Activated CD8-positive, alpha-beta T cell treated with anti-CD3 and anti-CD28 coated beads, Interleukin-2, amount 10 ng/mL, durations not matched to agents 7 days and 5 days (primary cell): ENCODE results near the gene IDH3G. TPM values are rescaled to one million over a fixed set of nuclear protein-coding genes. Genes with fewer than 3 reads are reported as not detected.
"Not testable (repeated sequence)": the region's sequence is repeated elsewhere in the genome, so short reads cannot be mapped to it uniquely, and the experiment has no call there.

Experiments used
- ATAC-seq: fragments of 150-1000 bp; cut with Tn5 transposase; one replicate; pipeline ENCODE4 v1.10.0; 2021; ENCODE audit warnings: moderate library complexity
- CTCF ChIA-PET: fragments of 350-600 bp; sonication (Branson Sonifier 250); formaldehyde crosslinking; loops from one replicate; lab custom pipeline; 2021; ENCODE audit warnings: antibody characterized with exemption; lab: Charles Lee
- POLR2A ChIA-PET: fragments of 350-600 bp; sonication (Branson Sonifier 250); formaldehyde crosslinking; loops from one replicate; lab custom pipeline; 2021; ENCODE audit warnings: antibody characterized with exemption; lab: Charles Lee
- DNase-seq: peaks from one replicate; pipeline ENCODE4 v3.0.0-alpha.2; 2020
- H3K27ac Mint-ChIP-seq: one replicate; pipeline ENCODE4 v1.8.0; 2021; ENCODE audit warnings: mild to moderate bottlenecking, mixed read lengths
- H3K27me3 Mint-ChIP-seq: one replicate; pipeline ENCODE4 v1.8.0; 2021; ENCODE audit warnings: low read depth, mixed read lengths
- H3K36me3 Mint-ChIP-seq: one replicate; pipeline ENCODE4 v1.8.0; 2021; ENCODE audit warnings: low read depth, mixed read lengths
- H3K4me1 Mint-ChIP-seq: one replicate; pipeline ENCODE4 v1.8.0; 2021; ENCODE audit warnings: low read depth, mixed read lengths
- H3K4me3 Mint-ChIP-seq: one replicate; pipeline ENCODE4 v1.8.0; 2021; ENCODE audit warnings: mild to moderate bottlenecking, mixed read lengths
- H3K9me3 Mint-ChIP-seq: one replicate; pipeline ENCODE4 v1.8.0; 2022; ENCODE audit warnings: mixed read lengths; ENCODE audit not compliant: insufficient read depth
- total RNA-seq, 2 experiments: library from RNA; stranded (reverse); gene quantifications; one replicate each; pipeline ENCODE4 v1.2.3, GENCODE V29; 2021

Gene IDH3G
- total RNA-seq, 2 experiments from 2014 or later = 63.2 to 66.9 TPM

DNA sequence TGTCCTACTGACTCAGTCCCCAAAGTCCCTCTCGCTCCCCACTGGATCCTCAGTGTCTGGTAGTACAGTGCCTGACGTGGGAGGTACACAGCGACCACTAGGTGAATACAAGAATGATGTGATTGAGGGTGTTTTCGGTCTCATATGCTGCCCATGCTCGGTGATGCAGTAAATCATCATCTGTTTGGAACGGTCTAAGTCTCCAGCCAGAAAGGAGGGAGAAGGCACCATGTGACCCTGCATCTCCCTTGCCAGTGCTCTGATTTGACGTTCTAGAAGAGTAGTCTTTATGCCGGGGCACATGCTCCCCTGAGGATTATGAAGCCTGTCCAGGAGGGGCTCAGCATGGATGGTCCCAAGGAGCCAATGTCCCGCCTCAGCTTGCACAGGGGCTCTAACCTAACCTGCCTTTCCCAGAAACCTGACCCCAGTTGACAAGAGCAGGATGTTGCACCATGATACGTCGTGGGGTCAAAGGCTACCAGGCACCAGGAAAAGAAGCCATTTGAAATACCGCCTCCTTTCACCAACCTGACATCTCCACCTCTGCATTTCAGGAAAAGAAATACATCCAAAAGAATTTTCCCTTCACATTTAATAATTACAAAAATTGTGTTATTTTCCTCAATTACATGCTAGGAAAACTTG, 43.9 kb downstream of the IDH3G start:
- Mint-ChIP-seq H3K9me3 (no peaks in the 10 kb centered on the region), H3K4me3 (no peak overlapping the region), H3K27ac (no peak overlapping the region), H3K27me3 (peaks cover 10% of the 10 kb centered on the region), H3K4me1 (no peaks in the 10 kb centered on the region), H3K36me3 (no peaks in the 10 kb centered on the region)
- no peak for DNase-seq
- ChIA-PET POLR2A (no interaction called here), CTCF (no interaction called here)
- no peak for ATAC-seq

- H3K27me3 Mint-ChIP-seq = peaks cover 10% of the 10 kb centered on the region
- ATAC-seq, H3K9me3 Mint-ChIP-seq, H3K27ac Mint-ChIP-seq, CTCF ChIA-PET, DNase-seq, POLR2A ChIA-PET, H3K36me3 Mint-ChIP-seq, H3K4me3 Mint-ChIP-seq, H3K4me1 Mint-ChIP-seq: not testable (repeated sequence)
Observed at GRCh38 chrX:153749017-153749416, 45.2 kb downstream of the IDH3G start.

DNA sequence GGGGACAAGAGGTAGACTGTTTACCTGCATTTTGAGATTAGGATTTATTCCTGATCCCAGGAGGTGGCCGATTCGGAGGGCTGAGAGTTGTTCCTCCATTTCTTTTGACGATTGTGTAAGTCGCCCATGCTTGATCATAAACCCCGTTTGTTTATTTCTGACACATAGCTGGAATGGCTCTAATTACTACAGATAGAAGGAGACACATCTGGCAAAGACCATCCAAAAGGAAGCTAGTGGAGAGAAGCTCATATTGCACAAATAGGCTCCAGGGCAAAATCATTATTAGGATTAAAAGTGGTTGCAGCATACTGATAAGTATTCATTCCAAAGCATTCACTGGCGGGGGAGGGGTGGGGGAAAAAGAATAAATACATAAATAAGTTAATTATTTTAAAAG, 47.2 kb downstream of the IDH3G start:
- H3K36me3 Mint-ChIP-seq, ATAC-seq, POLR2A ChIA-PET, H3K4me3 Mint-ChIP-seq, H3K4me1 Mint-ChIP-seq, H3K27ac Mint-ChIP-seq, DNase-seq, CTCF ChIA-PET, H3K9me3 Mint-ChIP-seq: not testable (repeated sequence)
- H3K27me3 Mint-ChIP-seq = peaks cover 10% of the 10 kb centered on the region

DNA sequence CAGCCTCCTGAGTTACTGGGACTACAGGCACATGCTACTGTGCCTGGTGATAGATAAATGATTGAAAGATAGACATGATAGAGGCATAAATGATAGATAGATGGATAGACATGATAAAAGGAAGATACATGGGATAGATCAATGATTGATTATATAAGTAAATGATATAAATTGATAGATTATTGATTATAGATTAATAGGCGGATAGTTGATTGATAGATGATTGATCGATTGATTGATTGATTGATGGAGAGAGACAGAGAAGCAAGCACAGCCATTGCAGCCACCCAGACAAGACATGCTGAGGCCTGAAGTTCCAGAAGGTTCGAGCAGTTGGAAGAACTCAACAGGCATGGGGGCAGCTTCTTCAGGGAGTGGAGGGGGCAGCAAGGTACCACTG, 47.8 kb downstream of the IDH3G start:
- Mint-ChIP-seq H3K9me3 (no peaks in the 10 kb centered on the region), H3K27me3 (peaks cover 10% of the 10 kb centered on the region), H3K36me3 (peaks cover 2% of the 10 kb centered on the region), H3K4me1 (peaks cover 5% of the 10 kb centered on the region), H3K27ac (no peak overlapping the region), H3K4me3 (no peak overlapping the region)
- DNase-seq = no peak
- POLR2A ChIA-PET = no interaction called here
- CTCF ChIA-PET = no interaction called here
- ATAC-seq = no peak

GRCh38 chrX:153745067-153745433, 49.1 kb downstream of the IDH3G start:
- H3K27me3 Mint-ChIP-seq, H3K36me3 Mint-ChIP-seq, CTCF ChIA-PET, DNase-seq, POLR2A ChIA-PET, ATAC-seq, H3K9me3 Mint-ChIP-seq, H3K27ac Mint-ChIP-seq, H3K4me3 Mint-ChIP-seq: not testable (repeated sequence)
- peaks cover 17% of the 10 kb centered on the region for H3K4me1 Mint-ChIP-seq

DNA sequence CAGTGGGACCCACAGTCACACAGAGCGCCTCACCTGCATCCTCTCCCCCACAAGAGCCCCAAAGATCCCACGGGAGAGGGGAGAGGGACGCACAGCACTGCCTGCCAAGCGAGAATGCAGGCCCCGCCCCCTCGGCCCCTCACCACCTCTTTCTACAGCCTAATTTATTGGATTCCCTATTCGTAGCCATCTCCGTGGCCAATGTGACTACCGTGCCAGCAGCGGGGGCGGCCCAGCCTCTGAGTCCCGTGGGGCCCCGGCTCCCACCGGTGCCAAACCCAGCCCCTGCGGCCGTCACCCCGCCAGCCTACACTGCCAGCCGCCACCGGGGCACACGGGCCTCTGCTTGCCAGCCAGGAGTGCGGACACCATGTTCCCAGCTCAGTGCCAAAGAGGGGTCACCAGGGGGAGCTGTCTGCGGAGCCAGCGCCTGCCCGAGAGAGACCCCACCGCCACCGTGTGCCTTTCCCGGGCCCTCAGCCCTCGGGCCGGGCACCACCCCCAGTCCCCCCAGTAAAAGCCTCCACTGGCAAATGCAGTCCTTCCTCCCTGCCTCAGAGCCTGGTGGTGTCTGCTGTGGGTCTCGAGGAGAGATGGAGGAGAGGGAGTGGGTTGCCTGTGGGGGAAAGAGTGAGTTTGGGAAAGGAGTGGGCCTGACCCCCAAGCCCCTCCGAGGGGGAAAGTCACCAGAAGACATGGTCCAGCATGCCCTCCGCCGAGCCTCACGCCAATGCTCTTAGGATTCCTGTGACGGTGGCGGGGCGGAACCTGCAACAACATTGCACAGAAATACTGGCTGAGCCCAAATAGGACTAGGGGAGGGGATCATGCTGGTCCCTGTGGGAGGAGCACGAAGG, 49.7 kb downstream of the IDH3G start:
- ChIA-PET POLR2A (no interaction called here), CTCF (interaction anchor here (0.9 kb wide), 1 partner anchor 17 kb away, joined by 4 read pairs; no protein-coding TSS in a partner anchor)
- Mint-ChIP-seq H3K9me3 (no peaks in the 10 kb centered on the region), H3K27me3 (peaks cover 2% of the 10 kb centered on the region), H3K27ac (no peak overlapping the region), H3K4me1 (peaks cover 23% of the 10 kb centered on the region), H3K36me3 (peaks cover 6% of the 10 kb centered on the region), H3K4me3 (no peak overlapping the region)
- no peak for ATAC-seq
- DNase-seq = no peak

DNA sequence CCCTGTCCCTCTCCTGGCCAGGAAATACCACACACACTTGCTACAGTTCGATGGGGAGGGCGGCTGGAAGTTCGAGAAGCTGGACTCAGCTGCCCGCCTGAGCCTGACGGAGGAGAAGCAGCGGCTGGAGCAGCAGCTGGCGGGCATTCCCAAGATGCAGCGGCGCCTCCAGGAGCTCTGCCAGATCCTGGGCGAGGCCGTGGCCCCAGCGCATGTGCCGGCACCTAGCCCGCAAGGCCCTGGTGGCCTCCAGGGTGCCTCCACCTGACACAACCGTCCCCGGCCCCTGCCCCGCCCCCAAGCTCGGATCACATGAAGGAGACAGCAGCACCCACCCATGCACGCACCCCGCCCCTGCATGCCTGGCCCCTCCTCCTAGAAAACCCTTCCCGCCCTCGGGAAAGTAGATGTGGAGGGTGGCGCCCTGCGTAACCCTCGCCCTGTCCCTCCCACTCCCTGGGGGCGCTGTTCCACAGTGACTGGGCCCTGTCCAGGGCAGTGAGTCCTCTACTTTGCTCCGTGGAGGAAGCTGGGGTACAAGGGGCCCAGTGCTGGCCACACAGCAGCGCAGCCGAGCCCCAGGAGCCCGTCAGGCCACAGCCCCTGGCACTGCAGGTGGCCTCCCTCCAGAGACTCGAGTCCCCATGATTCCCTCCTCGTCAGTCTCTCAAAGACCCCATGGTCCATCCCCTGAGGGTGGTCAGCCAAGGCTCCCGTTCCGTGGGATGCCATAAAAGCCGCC, 50.5 kb downstream of the IDH3G start:
- CTCF ChIA-PET = interaction anchor here (0.9 kb wide), 1 partner anchor 16 kb away, joined by 4 read pairs; no protein-coding TSS in a partner anchor
- H3K36me3 Mint-ChIP-seq, POLR2A ChIA-PET, H3K27me3 Mint-ChIP-seq, H3K9me3 Mint-ChIP-seq, H3K4me3 Mint-ChIP-seq, H3K27ac Mint-ChIP-seq, ATAC-seq, DNase-seq: not testable (repeated sequence)
- H3K4me1 Mint-ChIP-seq = peaks cover 26% of the 10 kb centered on the region

- CTCF ChIA-PET, H3K36me3 Mint-ChIP-seq, H3K9me3 Mint-ChIP-seq, H3K4me3 Mint-ChIP-seq, H3K27ac Mint-ChIP-seq, POLR2A ChIA-PET, DNase-seq, H3K27me3 Mint-ChIP-seq, ATAC-seq: not testable (repeated sequence)
- peaks cover 26% of the 10 kb centered on the region for H3K4me1 Mint-ChIP-seq
Observed at GRCh38 chrX:153742796-153743467, 51.2 kb downstream of the IDH3G start.

GRCh38 chrX:153742111-153742510, 52.1 kb downstream of the IDH3G start:
- H3K9me3 Mint-ChIP-seq, H3K27me3 Mint-ChIP-seq, H3K27ac Mint-ChIP-seq, ATAC-seq, H3K4me3 Mint-ChIP-seq, CTCF ChIA-PET, H3K36me3 Mint-ChIP-seq, POLR2A ChIA-PET, DNase-seq: not testable (repeated sequence)
- H3K4me1 Mint-ChIP-seq = peaks cover 26% of the 10 kb centered on the region

DNA sequence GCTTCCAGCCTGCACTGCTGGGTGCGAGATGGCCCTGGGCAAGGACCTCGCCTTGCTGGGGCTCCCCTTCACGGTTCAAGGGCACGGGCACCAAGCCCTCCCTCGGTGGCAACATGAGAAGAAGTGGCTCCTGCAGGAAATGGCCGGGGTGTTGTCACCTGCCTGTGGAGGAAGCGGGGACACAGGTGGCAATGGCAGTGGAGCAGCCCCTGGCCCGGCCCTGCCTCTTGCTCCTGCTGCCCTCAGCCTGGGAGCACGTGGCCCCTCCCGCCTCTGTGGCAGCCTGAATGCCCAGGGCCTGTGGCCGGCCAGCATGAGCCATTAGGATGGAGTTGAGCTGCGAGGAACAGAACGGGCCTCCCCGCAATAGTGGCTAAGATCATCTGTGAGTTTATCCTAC, 52.7 kb downstream of the IDH3G start:
- ATAC-seq = no peak
- ChIA-PET POLR2A (no interaction called here), CTCF (no interaction called here)
- H3K27ac Mint-ChIP-seq = peak overlapping the region; percentile 94
- no peaks in the 10 kb centered on the region for H3K9me3 Mint-ChIP-seq
- H3K27me3 Mint-ChIP-seq = no peaks in the 10 kb centered on the region
- H3K4me3 Mint-ChIP-seq = peak overlapping the region; percentile 55
- H3K4me1 Mint-ChIP-seq = peaks cover 26% of the 10 kb centered on the region
- peaks cover 7% of the 10 kb centered on the region for H3K36me3 Mint-ChIP-seq
- DNase-seq = no peak

DNA sequence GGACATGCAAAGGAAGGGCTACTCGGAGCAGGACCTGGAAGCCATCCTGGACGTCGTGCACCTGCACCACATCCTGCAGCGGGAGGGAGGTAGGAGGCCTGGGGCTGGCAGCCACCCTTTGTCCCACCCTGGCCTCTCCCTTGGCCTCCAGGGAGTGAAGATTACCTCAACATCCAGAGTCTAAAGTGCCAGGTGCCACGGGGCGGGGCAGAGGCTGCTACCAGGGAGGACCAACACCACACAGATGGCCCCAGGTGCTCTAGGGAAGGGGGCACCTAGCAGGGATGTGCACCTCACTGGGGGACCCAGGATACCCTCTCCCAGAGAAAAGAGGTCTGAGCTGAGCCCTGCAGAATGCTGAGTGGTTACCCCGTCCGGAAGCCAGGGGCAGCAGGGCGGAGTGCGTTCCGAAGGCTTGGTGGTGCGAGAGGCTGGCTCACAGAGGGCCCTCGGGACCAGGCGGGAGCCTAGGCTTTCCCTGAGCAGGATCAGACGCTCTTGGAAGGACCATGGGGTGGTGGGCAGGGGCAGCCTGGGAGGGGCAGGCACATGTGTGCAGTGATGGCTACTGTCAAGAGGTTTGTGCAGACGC, 53.4 kb downstream of the IDH3G start:
- H3K9me3 Mint-ChIP-seq = no peaks in the 10 kb centered on the region
- no peak for DNase-seq
- ATAC-seq = no peak
- CTCF ChIA-PET = no interaction called here
- peaks cover 7% of the 10 kb centered on the region for H3K36me3 Mint-ChIP-seq
- H3K4me1 Mint-ChIP-seq = peaks cover 26% of the 10 kb centered on the region
- POLR2A ChIA-PET = no interaction called here
- peak overlapping the region; percentile 94 for H3K27ac Mint-ChIP-seq
- no peaks in the 10 kb centered on the region for H3K27me3 Mint-ChIP-seq
- H3K4me3 Mint-ChIP-seq = peak overlapping the region; percentile 65
